Stimulated activated CD8-positive, alpha-beta memory T cell treated with anti-CD3 and anti-CD28 coated beads, Interleukin-15, amount 100 ng/mL, for 24 hours (primary cell): ENCODE measurements around the gene INO80C.

Experiments used
- DNase-seq: peaks from one replicate; pipeline ENCODE4 v3.0.0-alpha.2; 2020; ENCODE audit warnings: low read depth

The INO80C gene

DNA sequence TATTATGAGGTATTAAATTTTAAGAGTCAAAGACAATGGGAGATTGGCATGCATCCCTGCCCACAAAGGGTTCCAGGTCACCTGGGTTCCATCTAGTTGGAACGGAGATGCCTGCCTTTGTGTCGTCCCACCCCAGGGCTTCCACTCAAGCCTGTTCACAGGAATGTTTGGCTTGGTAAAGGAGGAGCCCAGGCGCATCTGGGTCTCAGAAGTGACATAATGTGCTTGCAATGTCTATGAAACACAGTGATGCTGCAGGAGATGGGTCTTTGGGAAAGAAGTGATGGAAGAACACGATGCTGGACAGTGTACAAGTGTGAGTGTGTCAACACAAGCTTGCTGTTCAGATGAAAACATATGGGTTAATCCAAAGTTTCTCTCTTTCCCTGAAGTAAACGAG lies 71.0 kb downstream of the INO80C start:
- DNase-seq: no peak

DNA sequence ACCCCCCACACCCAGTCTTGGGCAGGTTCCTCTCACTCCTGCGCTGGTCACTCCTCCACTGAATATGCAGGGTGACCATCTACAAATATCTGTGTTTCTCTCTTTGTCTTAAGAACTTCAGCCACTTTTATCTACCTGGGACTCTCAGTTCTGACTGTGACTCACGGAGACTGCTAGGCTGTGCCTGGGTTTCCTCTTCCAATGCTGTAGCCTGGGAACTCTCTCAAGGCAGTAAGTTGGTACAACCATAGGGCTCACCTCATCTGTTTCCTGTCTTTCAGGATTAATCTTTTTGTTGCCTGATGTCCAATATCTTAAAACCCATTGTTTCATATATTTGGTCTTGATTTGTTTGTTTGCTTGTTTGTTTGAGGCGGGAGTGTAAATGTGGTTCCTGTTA lies 73.4 kb downstream of the INO80C start:
- DNase-seq: no peak

DNA sequence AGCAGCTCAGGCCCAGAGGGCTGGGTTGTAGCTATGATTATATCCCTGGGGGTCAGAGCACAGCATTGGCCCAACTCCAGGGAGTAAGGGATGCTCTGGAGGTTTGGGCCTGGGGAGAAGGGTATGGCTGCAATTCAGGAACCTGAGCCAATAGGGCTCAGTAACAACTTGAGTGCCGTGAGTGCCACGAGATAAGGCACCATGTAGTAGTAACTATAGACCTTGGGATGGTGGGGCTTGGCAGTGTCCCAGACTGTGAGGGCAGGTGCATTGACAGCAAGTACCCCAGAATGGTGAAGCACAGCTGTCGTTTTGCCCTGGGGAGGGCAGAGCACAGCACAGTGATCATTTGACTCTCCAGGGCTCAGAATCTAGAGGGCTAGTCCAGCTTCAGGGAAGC lies 75.5 kb downstream of the INO80C start:
- no peak for DNase-seq

DNA sequence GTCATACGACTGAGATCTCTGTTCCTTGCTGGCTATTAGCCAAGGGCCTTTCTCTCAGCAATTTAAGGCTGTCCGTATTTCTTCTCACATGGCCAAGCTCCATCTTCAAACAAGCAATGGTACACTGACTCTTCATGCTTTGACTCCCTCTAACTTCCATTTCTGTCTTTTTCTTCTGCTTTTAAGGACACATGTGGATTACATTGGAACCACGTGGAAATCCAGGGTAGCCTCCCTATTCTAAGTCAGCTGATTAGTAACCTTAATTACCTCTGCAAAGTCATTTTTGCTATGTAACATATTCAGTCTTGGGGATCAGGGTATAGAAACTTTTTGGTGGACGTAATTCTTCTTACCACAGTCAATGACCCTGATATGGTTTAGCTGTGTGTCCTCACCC lies 79.2 kb downstream of the INO80C start:
- DNase-seq: no peak
